NB4 (cell line): ENCODE data around the gene TOX3.

Source experiments
- DNase-seq: peaks from one replicate; pipeline ENCODE4 v3.0.0; 2010; ENCODE audit warnings: low read depth
- H3K4me3 ChIP-seq: one replicate; pipeline ENCODE4 v1.5.1; 2011; ENCODE audit warnings: mild to moderate bottlenecking, low read depth, low read length, moderate library complexity
- MYC ChIP-seq: IDR thresholded peaks from 2 replicates; pipeline ENCODE4 v1.6.1; 2011; ENCODE audit warnings: low read depth, low read length
- POLR2A ChIP-seq: IDR thresholded peaks from 2 replicates; pipeline ENCODE4 v1.6.1; 2011; ENCODE audit warnings: mild to moderate bottlenecking; ENCODE audit not compliant: insufficient read length; ENCODE audit errors: extremely low read depth
- TF ChIP-seq, protein P1 (sequence below): IDR thresholded peaks from one replicate; pipeline ENCODE4 v1.5.1; 2012; ENCODE audit warnings: low read depth, low read length
- TF ChIP-seq, protein P2 (sequence below): IDR thresholded peaks from 2 replicates; pipeline ENCODE4 v1.6.1; 2011; ENCODE audit warnings: low read depth, low read length

The TOX3 gene

DNA sequence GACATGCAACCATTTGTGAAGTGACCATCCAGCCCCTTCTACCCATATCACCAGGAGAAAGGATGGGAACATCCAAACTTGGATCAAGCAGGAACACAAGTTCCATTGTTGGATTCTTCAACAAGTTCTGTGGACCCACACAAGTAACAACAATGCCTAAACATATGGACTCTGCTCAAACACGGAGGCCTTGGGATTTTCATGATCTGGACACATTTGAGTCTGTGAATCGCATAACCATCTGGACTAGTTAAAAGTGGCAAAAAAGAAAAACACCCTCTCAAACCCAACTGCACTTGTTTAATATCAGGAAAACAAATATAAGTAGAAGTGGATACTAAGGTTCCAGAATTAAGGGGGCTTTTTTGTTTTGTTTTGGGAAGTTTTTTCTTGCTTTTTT lies 70.8 kb downstream of the TOX3 start:
- no peak for DNase-seq
- TF ChIP-seq, protein P1, sequence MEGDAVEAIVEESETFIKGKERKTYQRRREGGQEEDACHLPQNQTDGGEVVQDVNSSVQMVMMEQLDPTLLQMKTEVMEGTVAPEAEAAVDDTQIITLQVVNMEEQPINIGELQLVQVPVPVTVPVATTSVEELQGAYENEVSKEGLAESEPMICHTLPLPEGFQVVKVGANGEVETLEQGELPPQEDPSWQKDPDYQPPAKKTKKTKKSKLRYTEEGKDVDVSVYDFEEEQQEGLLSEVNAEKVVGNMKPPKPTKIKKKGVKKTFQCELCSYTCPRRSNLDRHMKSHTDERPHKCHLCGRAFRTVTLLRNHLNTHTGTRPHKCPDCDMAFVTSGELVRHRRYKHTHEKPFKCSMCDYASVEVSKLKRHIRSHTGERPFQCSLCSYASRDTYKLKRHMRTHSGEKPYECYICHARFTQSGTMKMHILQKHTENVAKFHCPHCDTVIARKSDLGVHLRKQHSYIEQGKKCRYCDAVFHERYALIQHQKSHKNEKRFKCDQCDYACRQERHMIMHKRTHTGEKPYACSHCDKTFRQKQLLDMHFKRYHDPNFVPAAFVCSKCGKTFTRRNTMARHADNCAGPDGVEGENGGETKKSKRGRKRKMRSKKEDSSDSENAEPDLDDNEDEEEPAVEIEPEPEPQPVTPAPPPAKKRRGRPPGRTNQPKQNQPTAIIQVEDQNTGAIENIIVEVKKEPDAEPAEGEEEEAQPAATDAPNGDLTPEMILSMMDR = no peak
- TF ChIP-seq MYC (no peak), POLR2A (no peak)
- TF ChIP-seq, protein P2, sequence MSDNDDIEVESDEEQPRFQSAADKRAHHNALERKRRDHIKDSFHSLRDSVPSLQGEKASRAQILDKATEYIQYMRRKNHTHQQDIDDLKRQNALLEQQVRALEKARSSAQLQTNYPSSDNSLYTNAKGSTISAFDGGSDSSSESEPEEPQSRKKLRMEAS = no peak
- H3K4me3 ChIP-seq = no peak overlapping the region

DNA sequence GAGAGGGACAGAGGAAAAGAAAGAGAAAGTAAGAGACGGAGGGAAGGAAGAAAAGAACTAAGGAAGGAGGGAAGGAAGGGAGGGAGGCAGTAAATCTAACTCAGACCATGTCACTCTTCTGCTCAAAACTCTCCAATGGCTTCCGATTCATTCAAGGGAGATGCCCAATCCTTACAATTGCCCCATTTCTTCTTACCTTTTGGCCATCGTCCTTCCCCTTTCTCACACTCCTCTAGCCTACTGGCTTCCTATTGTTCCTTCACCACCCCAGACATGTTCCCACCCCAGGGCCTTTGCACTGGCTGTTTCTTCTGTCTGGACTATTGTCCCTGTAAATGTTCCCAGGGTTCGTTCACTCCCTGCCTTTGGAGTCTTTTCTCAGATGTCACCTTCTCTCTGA lies 72.3 kb downstream of the TOX3 start:
- TF ChIP-seq MYC (no peak), POLR2A (no peak)
- TF ChIP-seq, protein P2 = no peak
- TF ChIP-seq, protein P1 = no peak
- no peak overlapping the region for H3K4me3 ChIP-seq
- no peak for DNase-seq

DNA sequence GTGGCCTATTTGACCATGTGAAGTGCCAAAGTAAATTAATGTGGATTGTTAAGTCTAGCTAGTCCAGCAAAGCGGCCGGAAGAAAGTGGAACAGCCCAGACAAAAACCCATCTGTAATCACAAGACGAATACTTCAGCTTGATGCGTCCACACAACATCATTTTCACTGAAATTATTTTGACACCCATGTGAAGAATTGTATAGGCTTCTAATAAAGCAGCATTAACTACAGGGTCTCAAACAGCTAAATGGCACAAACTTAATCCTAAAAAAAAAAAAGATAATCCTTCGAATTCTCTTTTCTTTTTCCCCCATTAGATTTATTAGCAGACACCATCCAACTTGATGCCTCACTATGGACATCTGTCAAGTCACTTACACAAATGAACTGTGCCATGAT lies 73.8 kb downstream of the TOX3 start:
- no peak overlapping the region for H3K4me3 ChIP-seq
- no peak for DNase-seq
- TF ChIP-seq POLR2A (no peak), MYC (no peak)
- TF ChIP-seq, protein P2 = no peak
- TF ChIP-seq, protein P1 = no peak

DNA sequence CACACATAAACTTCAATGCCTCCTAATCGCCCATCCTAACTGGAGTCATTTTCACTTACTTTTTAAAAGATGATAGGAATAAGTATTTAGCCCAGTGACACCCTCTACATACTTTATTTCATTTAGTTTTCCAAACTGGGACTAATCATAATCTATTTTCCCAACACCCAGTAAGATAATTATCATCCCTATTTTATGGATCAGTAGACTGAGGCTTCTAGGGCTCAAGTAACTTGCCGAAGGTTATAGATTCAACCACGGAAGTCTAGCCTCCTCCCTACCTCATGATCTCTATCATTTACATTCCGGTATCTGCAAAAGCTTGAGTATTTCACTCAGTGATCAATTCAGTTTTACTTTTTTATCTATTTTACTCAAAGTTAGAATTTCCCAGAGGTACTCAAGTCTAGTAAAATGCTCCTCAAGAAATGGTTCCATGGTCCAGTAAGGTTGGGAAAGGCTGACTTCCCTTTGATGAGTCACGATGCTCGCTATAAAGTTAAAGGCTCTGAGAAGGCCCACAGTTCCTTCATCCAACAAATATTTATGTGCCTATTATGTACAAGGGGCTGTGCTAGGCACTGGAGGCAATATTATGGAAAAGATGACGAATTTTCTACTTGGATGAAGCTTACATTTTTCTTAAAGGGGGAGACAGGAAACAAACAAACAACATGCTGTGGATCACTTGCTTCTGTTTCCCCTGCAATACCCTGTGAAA lies 75.1 kb downstream of the TOX3 start:
- DNase-seq = no peak
- TF ChIP-seq POLR2A (no peak), MYC (no peak)
- TF ChIP-seq, protein P2 = no peak
- TF ChIP-seq, protein P1 = no peak

DNA sequence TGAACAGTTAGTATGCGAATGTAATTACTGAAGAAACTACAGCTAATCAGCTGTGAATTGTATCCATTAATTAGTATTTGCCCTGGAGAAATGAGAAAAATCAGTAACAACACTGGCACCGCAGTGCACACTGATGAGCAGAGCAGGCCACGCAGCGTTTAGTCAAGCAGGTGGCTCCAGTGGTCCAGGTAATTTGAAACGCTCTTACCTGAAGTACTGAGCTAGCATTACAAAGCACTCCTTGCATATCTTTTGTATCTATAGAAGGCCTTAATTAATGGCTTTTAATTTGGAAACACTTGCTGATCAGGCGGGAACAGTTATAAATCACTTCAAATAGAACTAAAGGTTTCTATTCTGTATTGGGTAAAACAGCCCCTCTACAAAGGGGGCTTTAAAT lies 76.4 kb downstream of the TOX3 start:
- no peak overlapping the region for H3K4me3 ChIP-seq
- DNase-seq = no peak
- TF ChIP-seq POLR2A (no peak), MYC (no peak)
- TF ChIP-seq, protein P2 = no peak
- TF ChIP-seq, protein P1 = no peak

More for the DNA sequence above, 75.1 kb downstream of the TOX3 start:
- no peak overlapping the region for H3K4me3 ChIP-seq
